ENCODE measurements around the gene CHRNA1. TPM values are rescaled to one million over a fixed set of nuclear protein-coding genes. Genes with fewer than 3 reads are reported as not detected.

The CHRNA1 gene
- total RNA-seq, 4 donors from 2014 or later = 84.6 to 306 (median 185) TPM

- H3K4me3 ChIP-seq = no peak overlapping the region
- intact Hi-C loops (cut with DNase I; ENCODE audit: low total_unique reads) (loop anchor here (2.0 kb wide), 1 partner anchor 213 kb away; no protein-coding TSS in a partner anchor), in situ Hi-C loops (cut with MboI; ENCODE audit: low sequenced_read_pairs in 4 of 4) (loop anchor here (5.0 to 10.0 kb wide), 2 partner anchors 213 to 215 kb away; no protein-coding TSS in a partner anchor)
- H3K9me3 ChIP-seq = no peaks in the 10 kb centered on the region
- peak; percentile 44 to 56 for DNase-seq
- H3K27ac ChIP-seq = peak overlapping the region in 2 of 4 donors; percentile 15 to 37
- peaks cover 6 to 8% of the 10 kb centered on the region in 2 donors for H3K4me1 ChIP-seq
- TF ChIP-seq CTCF (IDR thresholded peaks at IDR 0.05 in 4 of 5, conservative IDR thresholded peaks at IDR 0.05 in 1 of 5) = peak; percentile 61 to 83 (median 76)
- no peak for TF ChIP-seq POLR2A (IDR thresholded peaks at IDR 0.05)
- no peaks in the 10 kb centered on the region for H3K36me3 ChIP-seq
- no peaks in the 10 kb centered on the region for H3K27me3 ChIP-seq
- ATAC-seq = peak; percentile 83 to 90
Observed at GRCh38 chr2:174771631-174772471, 7.6 kb upstream of the CHRNA1 start.

GRCh38 chr2:174771136-174771535 is 6.9 kb upstream of the CHRNA1 start:
- peaks cover 8% of the 10 kb centered on the region in 2 donors for H3K4me1 ChIP-seq
- TF ChIP-seq CTCF (IDR thresholded peaks at IDR 0.05 in 4 of 5, conservative IDR thresholded peaks at IDR 0.05 in 1 of 5) (no peak), POLR2A (IDR thresholded peaks at IDR 0.05) (no peak)
- intact Hi-C loops (cut with DNase I; ENCODE audit: low total_unique reads) (loop anchor here (2.0 kb wide), 1 partner anchor 214 kb away; no protein-coding TSS in a partner anchor), in situ Hi-C loops (cut with MboI; ENCODE audit: low sequenced_read_pairs in 4 of 4) (loop anchor here (5.0 to 10.0 kb wide), 2 partner anchors 214 to 216 kb away; no protein-coding TSS in a partner anchor)
- no peak for ATAC-seq
- DNase-seq = no peak
- no peaks in the 10 kb centered on the region for H3K9me3 ChIP-seq
- H3K27me3 ChIP-seq = no peaks in the 10 kb centered on the region
- H3K36me3 ChIP-seq = no peaks in the 10 kb centered on the region
- H3K4me3 ChIP-seq = no peak overlapping the region
- H3K27ac ChIP-seq = no peak overlapping the region

GRCh38 chr2:174768557-174768956 is 4.3 kb upstream of the CHRNA1 start:
- peaks cover 18 to 22% of the 10 kb centered on the region in 2 donors for H3K4me1 ChIP-seq
- intact Hi-C loops (cut with DNase I; ENCODE audit: low total_unique reads) (no loop called here), in situ Hi-C loops (cut with MboI; ENCODE audit: low sequenced_read_pairs in 4 of 4) (no loop called here)
- H3K4me3 ChIP-seq = no peak overlapping the region
- no peak for DNase-seq
- H3K27me3 ChIP-seq = no peaks in the 10 kb centered on the region
- no peaks in the 10 kb centered on the region for H3K36me3 ChIP-seq
- H3K9me3 ChIP-seq = no peaks in the 10 kb centered on the region
- no peak overlapping the region for H3K27ac ChIP-seq
- no peak for TF ChIP-seq POLR2A (IDR thresholded peaks at IDR 0.05)
- TF ChIP-seq CTCF (IDR thresholded peaks at IDR 0.05 in 4 of 5, conservative IDR thresholded peaks at IDR 0.05 in 1 of 5) = no peak
- ATAC-seq = no peak

- DNase-seq (no peak), ATAC-seq (no peak)
- intact Hi-C loops (cut with DNase I; ENCODE audit: low total_unique reads) = no loop called here
- no peaks in the 10 kb centered on the region for H3K36me3 ChIP-seq
- TF ChIP-seq POLR2A (IDR thresholded peaks at IDR 0.05) = no peak
- TF ChIP-seq CTCF (IDR thresholded peaks at IDR 0.05 in 4 of 5, conservative IDR thresholded peaks at IDR 0.05 in 1 of 5) = no peak
- peaks cover 31 to 33% of the 10 kb centered on the region in 2 donors for H3K4me1 ChIP-seq
- in situ Hi-C loops (cut with MboI; ENCODE audit: low sequenced_read_pairs in 4 of 4) = no loop called here
- no peak overlapping the region for H3K27ac ChIP-seq
- H3K4me3 ChIP-seq = no peak overlapping the region
- no peaks in the 10 kb centered on the region for H3K27me3 ChIP-seq
- H3K9me3 ChIP-seq = no peaks in the 10 kb centered on the region
Observed at GRCh38 chr2:174766271-174766670, 2.0 kb upstream of the CHRNA1 start.

Data from gastrocnemius medialis (tissue), 4 donors.